ENCODE data around the gene CTNNA2. TPM values are rescaled to one million over a fixed set of nuclear protein-coding genes. Genes with fewer than 3 reads are reported as not detected.

Gene CTNNA2
- total and polyA plus RNA-seq, 9 of the 15 experiments (the other 6 are each of a cell fraction or from before 2014, with no cell fraction given), result 0.03 to 0.40 (median 0.15) TPM

- TF ChIP-seq ZNF407 (IDR thresholded peaks at IDR 0.05; ENCODE audit: low read depth) (no peak), ZFP1 (CRISPR knock-in tag; IDR thresholded peaks at IDR 0.05) (no peak), LEF1 (IDR thresholded peaks at IDR 0.05) (no peak), BCLAF1 (IDR thresholded peaks at IDR 0.05; ENCODE audit: borderline replicate concordance in 1 of 2, control insufficient read depth in 1 of 2, low read depth in 2 of 2, low read length in 1 of 2) (no peak)
- TF ChIP-seq, protein P1, sequence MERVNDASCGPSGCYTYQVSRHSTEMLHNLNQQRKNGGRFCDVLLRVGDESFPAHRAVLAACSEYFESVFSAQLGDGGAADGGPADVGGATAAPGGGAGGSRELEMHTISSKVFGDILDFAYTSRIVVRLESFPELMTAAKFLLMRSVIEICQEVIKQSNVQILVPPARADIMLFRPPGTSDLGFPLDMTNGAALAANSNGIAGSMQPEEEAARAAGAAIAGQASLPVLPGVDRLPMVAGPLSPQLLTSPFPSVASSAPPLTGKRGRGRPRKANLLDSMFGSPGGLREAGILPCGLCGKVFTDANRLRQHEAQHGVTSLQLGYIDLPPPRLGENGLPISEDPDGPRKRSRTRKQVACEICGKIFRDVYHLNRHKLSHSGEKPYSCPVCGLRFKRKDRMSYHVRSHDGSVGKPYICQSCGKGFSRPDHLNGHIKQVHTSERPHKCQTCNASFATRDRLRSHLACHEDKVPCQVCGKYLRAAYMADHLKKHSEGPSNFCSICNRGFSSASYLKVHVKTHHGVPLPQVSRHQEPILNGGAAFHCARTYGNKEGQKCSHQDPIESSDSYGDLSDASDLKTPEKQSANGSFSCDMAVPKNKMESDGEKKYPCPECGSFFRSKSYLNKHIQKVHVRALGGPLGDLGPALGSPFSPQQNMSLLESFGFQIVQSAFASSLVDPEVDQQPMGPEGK (CRISPR knock-in tag; IDR thresholded peaks at IDR 0.05; ENCODE audit: borderline replicate concordance), result no peak
These were observed 1111.2 kb downstream of the CTNNA2 start (continued) for GRCh38 chr2:80624062-80624461.

All from K562 (cell line).